Smooth muscle cell of trachea (primary cell): ENCODE results near the gene CAPS2. TPM values are rescaled to one million over a fixed set of nuclear protein-coding genes. Genes with fewer than 3 reads are reported as not detected.

Experiments
- total RNA-seq: library from RNA; depleted of rRNA; stranded (reverse); fragments of >200 nt; gene quantifications from 2 replicates; pipeline ENCODE4 v1.2.1, GENCODE V29; 2014

Gene CAPS2
- 10.4 and 14.8 TPM in 2 replicates for total RNA-seq

GRCh38 chr12:75329918-75330826, at the start of gene CAPS2:
Gene CAPS2 (minus strand): TSS chr12:75330324. CDS start chr12:75326498, 3,826 bp downstream.

GRCh38 chr12:75334384-75335030, 4.4 kb upstream of the CAPS2 start, which contains the start of gene GLIPR1L1:
Gene GLIPR1L1 (plus strand): TSS chr12:75334670. CDS start chr12:75334729, 59 bp downstream.

Other genes starting within 250 kb of the CAPS2 start
- gene KCNC2, start 120.5 kb downstream of the CAPS2 start, total RNA-seq: not detected in 2 replicates
- gene GLIPR1L1, start 4.3 kb upstream of the CAPS2 start, total RNA-seq: 1.0 TPM in 1 of 2 replicates, not detected in the other
- gene GLIPR1L2, start 60.8 kb upstream of the CAPS2 start, total RNA-seq: 1.3 TPM in 2 replicates
- 43.7 and 71.6 TPM in 2 replicates for gene GLIPR1, start 150.4 kb upstream of the CAPS2 start, total RNA-seq
- gene KRR1, start 181.3 kb upstream of the CAPS2 start, total RNA-seq: 38.4 and 89.6 TPM in 2 replicates